ENCODE results near the gene ZNF556. TPM values are rescaled to one million over a fixed set of nuclear protein-coding genes. Genes with fewer than 3 reads are reported as not detected.
"Not testable (repeated sequence)": the region's sequence is repeated elsewhere in the genome, so short reads cannot be mapped to it uniquely, and the experiment has no call there.

The ZNF556 gene
- total RNA-seq, 2 donors from 2014 or later = 0.49 TPM; not detected in 1

DNA sequence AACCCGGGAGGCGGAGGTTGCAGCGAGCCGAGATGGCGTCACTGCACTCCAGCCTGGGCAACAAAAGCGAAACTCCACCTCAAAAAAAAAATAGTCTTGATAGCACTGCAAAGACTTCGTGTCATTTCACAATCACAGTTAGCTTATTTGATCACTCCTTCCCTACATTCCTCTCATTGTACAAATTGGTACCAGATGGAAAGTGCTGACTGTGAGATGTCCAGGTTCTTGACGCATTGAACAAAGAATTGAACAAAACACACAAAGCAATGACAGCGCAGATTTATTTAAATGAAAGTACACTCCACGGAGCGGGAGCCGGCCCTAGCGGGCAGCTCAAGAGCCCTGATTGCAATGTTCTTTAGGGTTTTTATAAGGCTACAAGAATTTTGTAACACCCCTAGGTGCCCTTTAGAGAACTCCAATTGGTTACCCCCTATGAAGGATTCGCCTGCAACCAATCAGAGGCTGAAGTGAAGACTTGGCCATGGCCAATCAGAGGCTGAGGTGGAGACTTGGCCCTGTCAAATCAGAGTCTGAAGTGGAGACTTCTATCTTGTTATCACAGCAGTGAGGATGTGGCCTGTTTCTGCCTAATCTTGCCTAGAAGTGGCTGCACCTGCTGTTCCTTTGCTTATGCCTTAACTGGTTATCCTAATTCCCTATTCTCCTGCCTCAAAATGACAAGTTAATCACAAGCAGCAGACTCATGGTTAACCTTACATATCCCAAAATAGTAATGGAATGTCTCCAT is 16.7 kb downstream of the ZNF556 start:
- TF ChIP-seq, protein P1, sequence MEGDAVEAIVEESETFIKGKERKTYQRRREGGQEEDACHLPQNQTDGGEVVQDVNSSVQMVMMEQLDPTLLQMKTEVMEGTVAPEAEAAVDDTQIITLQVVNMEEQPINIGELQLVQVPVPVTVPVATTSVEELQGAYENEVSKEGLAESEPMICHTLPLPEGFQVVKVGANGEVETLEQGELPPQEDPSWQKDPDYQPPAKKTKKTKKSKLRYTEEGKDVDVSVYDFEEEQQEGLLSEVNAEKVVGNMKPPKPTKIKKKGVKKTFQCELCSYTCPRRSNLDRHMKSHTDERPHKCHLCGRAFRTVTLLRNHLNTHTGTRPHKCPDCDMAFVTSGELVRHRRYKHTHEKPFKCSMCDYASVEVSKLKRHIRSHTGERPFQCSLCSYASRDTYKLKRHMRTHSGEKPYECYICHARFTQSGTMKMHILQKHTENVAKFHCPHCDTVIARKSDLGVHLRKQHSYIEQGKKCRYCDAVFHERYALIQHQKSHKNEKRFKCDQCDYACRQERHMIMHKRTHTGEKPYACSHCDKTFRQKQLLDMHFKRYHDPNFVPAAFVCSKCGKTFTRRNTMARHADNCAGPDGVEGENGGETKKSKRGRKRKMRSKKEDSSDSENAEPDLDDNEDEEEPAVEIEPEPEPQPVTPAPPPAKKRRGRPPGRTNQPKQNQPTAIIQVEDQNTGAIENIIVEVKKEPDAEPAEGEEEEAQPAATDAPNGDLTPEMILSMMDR (IDR thresholded peaks at IDR 0.05) = no peak
- H3K36me3 ChIP-seq = no peaks in the 10 kb centered on the region
- H3K27ac ChIP-seq = no peak overlapping the region
- H3K9me3 ChIP-seq = no peaks in the 10 kb centered on the region
- no peak for ATAC-seq (ENCODE audit: insufficient number of reproducible peaks, low FRiP score, low read depth)
- no peaks in the 10 kb centered on the region for H3K4me1 ChIP-seq (ENCODE audit: control insufficient read depth in 1 of 2, low read depth in 2 of 2)
- DNase-seq (ENCODE audit: low spot score) = no peak
- H3K4me3 ChIP-seq = no peak overlapping the region
- H3K27me3 ChIP-seq (replicated peaks; ENCODE audit: insufficient read depth) = no peaks in the 10 kb centered on the region

DNA sequence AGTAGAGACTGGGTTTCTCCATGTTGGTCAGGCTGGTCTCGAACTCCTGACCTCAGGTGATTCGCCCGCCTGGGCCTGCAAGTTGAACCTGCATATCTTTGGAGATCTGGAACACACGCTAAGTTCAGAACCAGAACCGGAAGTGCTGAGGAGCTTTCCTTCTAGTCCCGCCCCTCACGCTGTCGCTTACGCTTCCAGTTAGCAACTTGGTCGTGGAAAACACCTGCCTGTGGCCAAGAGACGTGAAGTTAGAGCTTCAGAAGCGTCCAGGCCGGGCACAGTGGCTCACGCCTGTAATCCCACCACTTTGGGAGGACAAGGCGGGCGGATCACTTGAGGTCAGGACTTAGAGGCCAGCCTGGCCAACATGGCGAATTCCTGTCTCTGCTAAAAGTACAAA is 18.6 kb downstream of the ZNF556 start:
- DNase-seq (ENCODE audit: low spot score) = no peak
- TF ChIP-seq, protein P1 (IDR thresholded peaks at IDR 0.05) = no peak
- Histone ChIP-seq H3K27me3 (replicated peaks; ENCODE audit: insufficient read depth) (no peaks in the 10 kb centered on the region), H3K27ac (no peak overlapping the region), H3K9me3 (no peaks in the 10 kb centered on the region), H3K36me3 (no peaks in the 10 kb centered on the region), H3K4me1 (ENCODE audit: control insufficient read depth in 1 of 2, low read depth in 2 of 2) (no peaks in the 10 kb centered on the region), H3K4me3 (no peak overlapping the region)
- no peak for ATAC-seq (ENCODE audit: insufficient number of reproducible peaks, low FRiP score, low read depth)

GRCh38 chr19:2887391-2887914 is 20.3 kb downstream of the ZNF556 start:
- Histone ChIP-seq H3K27ac (no peak overlapping the region), H3K4me3 (no peak overlapping the region), H3K9me3 (no peaks in the 10 kb centered on the region), H3K4me1 (ENCODE audit: control insufficient read depth in 1 of 2, low read depth in 2 of 2) (no peaks in the 10 kb centered on the region), H3K36me3 (no peaks in the 10 kb centered on the region), H3K27me3 (replicated peaks; ENCODE audit: insufficient read depth) (no peaks in the 10 kb centered on the region)
- TF ChIP-seq, protein P1 (IDR thresholded peaks at IDR 0.05) = peak; percentile 63
- DNase-seq (ENCODE audit: low spot score) (no peak), ATAC-seq (ENCODE audit: insufficient number of reproducible peaks, low FRiP score, low read depth) (no peak)

- ATAC-seq (ENCODE audit: insufficient number of reproducible peaks, low FRiP score, low read depth) = no peak
- Histone ChIP-seq H3K4me1 (ENCODE audit: control insufficient read depth in 1 of 2, low read depth in 2 of 2) (no peaks in the 10 kb centered on the region), H3K4me3 (no peak overlapping the region), H3K9me3 (no peaks in the 10 kb centered on the region), H3K27ac (no peak overlapping the region), H3K27me3 (replicated peaks; ENCODE audit: insufficient read depth) (no peaks in the 10 kb centered on the region), H3K36me3 (no peaks in the 10 kb centered on the region)
- DNase-seq (ENCODE audit: low spot score) = no peak
- TF ChIP-seq, protein P1 (IDR thresholded peaks at IDR 0.05) = no peak
These were observed 21.6 kb downstream of the ZNF556 start for GRCh38 chr19:2888731-2889224.

- not testable (repeated sequence) for H3K4me3 ChIP-seq; ATAC-seq (ENCODE audit: insufficient number of reproducible peaks, low FRiP score, low read depth); H3K36me3 ChIP-seq; H3K9me3 ChIP-seq; H3K27me3 ChIP-seq (replicated peaks; ENCODE audit: insufficient read depth); H3K4me1 ChIP-seq (ENCODE audit: control insufficient read depth in 1 of 2, low read depth in 2 of 2); DNase-seq (ENCODE audit: low spot score); H3K27ac ChIP-seq
These were observed 23.4 kb downstream of the ZNF556 start for GRCh38 chr19:2890531-2890930.

All from thoracic aorta (tissue), 2 donors.